ENCODE results near the gene PPFIBP1.

- TF ChIP-seq REST (IDR thresholded peaks at IDR 0.05; ENCODE audit: low read depth, low read length) (no peak), USF2 (IDR thresholded peaks at IDR 0.05; ENCODE audit: borderline replicate concordance, low read depth, low read length) (no peak), EP300 (IDR thresholded peaks at IDR 0.05; ENCODE audit: borderline replicate concordance in 1 of 2, low read depth in 1 of 2, low read length in 1 of 2) (no peak), CTCF (IDR thresholded peaks at IDR 0.05) (no peak), TAF1 (IDR thresholded peaks at IDR 0.05; ENCODE audit: borderline replicate concordance, low read depth, low read length) (no peak), FOXJ3 (CRISPR knock-in tag; IDR thresholded peaks at IDR 0.05) (no peak), SMC3 (IDR thresholded peaks at IDR 0.05; ENCODE audit: low read depth, low read length) (no peak), RAD21 (IDR thresholded peaks at IDR 0.05; ENCODE audit: low read length) (no peak)
Measured at GRCh38 chr12:27624586-27624985, 100.6 kb downstream of the PPFIBP1 start.

Data from SK-N-SH (cell line).